ENCODE results near the gene SENP1. TPM values are rescaled to one million over a fixed set of nuclear protein-coding genes. Genes with fewer than 3 reads are reported as not detected.

The SENP1 gene
- total and polyA plus RNA-seq, 7 donors: 3.2 to 10.2 (median 6.3) TPM

DNA sequence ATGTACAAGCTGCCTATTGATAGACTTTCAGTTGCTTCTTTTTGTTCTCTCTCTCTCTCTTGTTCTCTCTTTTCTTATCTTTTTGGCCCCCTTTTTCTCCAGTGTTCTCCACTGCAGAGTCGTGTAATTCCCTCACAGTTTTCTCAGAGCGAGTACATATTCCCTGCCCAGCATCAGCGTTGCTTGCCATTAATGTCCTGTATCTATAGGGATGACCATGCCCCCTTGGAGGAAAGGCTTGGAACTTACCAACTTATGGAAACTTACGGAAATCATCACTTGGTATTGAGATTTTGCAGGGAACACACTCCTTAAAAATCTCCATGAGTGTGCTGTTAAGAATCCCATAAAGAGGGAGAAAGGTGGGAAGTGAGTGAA is 87.3 kb downstream of the SENP1 start:
- H3K27ac ChIP-seq: no peak overlapping the region
- DNase-seq (no peak), ATAC-seq (no peak)
- H3K4me1 ChIP-seq: peaks cover 1% of the 10 kb centered on the region
- intact Hi-C loops (cut with DNase I): no loop called here
- peaks cover 0 to 3% (median 0%) of the 10 kb centered on the region in 3 donors for H3K27me3 ChIP-seq (ENCODE audit: insufficient read depth in 3 of 3, low read length in 2 of 3)
- H3K36me3 ChIP-seq (ENCODE audit: insufficient read depth in 1 of 2, low read depth in 1 of 2): no peaks in the 10 kb centered on the region
- H3K9me3 ChIP-seq: no peaks in the 10 kb centered on the region
- H3K4me3 ChIP-seq: no peak overlapping the region
- TF ChIP-seq, protein P1, sequence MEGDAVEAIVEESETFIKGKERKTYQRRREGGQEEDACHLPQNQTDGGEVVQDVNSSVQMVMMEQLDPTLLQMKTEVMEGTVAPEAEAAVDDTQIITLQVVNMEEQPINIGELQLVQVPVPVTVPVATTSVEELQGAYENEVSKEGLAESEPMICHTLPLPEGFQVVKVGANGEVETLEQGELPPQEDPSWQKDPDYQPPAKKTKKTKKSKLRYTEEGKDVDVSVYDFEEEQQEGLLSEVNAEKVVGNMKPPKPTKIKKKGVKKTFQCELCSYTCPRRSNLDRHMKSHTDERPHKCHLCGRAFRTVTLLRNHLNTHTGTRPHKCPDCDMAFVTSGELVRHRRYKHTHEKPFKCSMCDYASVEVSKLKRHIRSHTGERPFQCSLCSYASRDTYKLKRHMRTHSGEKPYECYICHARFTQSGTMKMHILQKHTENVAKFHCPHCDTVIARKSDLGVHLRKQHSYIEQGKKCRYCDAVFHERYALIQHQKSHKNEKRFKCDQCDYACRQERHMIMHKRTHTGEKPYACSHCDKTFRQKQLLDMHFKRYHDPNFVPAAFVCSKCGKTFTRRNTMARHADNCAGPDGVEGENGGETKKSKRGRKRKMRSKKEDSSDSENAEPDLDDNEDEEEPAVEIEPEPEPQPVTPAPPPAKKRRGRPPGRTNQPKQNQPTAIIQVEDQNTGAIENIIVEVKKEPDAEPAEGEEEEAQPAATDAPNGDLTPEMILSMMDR (IDR thresholded peaks at IDR 0.05): no peak
- WGBS, 3 donors: 76 to 82% (median 78%) methylated on average over 4 of the region's 4 CpGs

DNA sequence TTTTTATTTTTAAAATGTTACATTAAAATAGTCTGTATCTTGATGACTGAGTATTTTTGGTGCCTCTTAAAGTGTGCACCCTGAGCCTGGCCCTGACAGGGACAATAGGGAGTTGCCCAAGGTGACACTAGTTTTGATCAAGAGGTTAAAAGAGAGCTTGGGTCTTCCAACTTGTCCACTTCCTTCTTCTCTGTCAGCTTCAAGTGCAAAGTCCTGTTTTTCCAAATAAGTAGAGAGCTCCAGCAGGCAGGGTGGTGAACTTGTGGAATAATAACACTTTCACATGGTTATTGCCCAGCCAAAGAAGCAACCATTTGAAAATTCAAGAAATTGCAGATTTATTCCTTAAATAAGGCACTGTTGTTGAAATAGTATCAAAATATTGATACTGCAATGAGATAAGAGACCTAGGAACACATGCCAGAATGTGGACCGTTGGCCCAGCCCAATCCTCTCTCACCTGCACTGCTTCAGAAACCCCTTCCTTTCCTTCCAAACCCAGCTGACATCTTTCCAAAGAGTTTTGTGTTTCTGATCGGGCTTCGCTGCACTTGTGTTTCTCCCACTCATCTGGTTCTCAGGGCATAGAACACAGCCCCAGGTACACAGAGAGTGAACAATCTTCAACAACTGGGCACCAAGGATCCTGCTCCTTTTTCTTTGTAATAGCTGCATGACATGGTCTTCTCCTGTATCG is 87.8 kb downstream of the SENP1 start:
- Histone ChIP-seq H3K36me3 (ENCODE audit: insufficient read depth in 1 of 2, low read depth in 1 of 2) (no peaks in the 10 kb centered on the region), H3K4me1 (no peaks in the 10 kb centered on the region), H3K27me3 (ENCODE audit: insufficient read depth in 3 of 3, low read length in 2 of 3) (peaks cover 0 to 3% (median 0%) of the 10 kb centered on the region in 3 donors), H3K9me3 (no peaks in the 10 kb centered on the region), H3K27ac (no peak overlapping the region), H3K4me3 (no peak overlapping the region)
- no peak for ATAC-seq
- intact Hi-C loops (cut with DNase I): no loop called here
- TF ChIP-seq, protein P1 (IDR thresholded peaks at IDR 0.05): no peak
- no peak for DNase-seq
- 75 to 80% (median 79%) methylated on average over 4 of the region's 4 CpGs for WGBS, 3 donors

DNA sequence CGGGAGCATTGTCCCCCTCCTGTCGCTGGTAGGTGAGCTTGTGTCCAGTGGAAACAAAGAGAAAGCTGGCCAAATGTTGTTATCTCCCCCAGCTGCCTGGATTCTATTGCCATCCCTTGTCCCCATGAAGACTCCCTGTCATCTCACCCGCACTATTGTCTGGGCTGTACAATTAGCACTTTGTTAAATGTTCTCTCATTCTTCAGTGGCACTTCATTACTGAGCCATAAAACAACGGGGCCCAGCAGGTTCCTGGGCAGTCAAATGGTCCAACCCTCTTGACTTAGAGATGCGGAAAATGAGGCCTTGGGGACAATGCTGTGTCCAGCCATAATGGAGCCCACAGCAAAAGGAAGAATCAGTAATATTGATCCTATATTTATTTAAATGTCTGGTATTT is 88.4 kb downstream of the SENP1 start:
- TF ChIP-seq, protein P1 (IDR thresholded peaks at IDR 0.05): no peak
- H3K4me1 ChIP-seq: no peaks in the 10 kb centered on the region
- no peak overlapping the region for H3K4me3 ChIP-seq
- ATAC-seq (no peak), DNase-seq (no peak)
- no peaks in the 10 kb centered on the region for H3K9me3 ChIP-seq
- 59 to 77% (median 62%) methylated on average over 5 of the region's 5 CpGs for WGBS, 3 donors
- intact Hi-C loops (cut with DNase I): no loop called here
- no peaks in the 10 kb centered on the region for H3K36me3 ChIP-seq (ENCODE audit: insufficient read depth in 1 of 2, low read depth in 1 of 2)
- no peak overlapping the region for H3K27ac ChIP-seq
- peaks cover 0 to 3% (median 0%) of the 10 kb centered on the region in 3 donors for H3K27me3 ChIP-seq (ENCODE audit: insufficient read depth in 3 of 3, low read length in 2 of 3)

DNA sequence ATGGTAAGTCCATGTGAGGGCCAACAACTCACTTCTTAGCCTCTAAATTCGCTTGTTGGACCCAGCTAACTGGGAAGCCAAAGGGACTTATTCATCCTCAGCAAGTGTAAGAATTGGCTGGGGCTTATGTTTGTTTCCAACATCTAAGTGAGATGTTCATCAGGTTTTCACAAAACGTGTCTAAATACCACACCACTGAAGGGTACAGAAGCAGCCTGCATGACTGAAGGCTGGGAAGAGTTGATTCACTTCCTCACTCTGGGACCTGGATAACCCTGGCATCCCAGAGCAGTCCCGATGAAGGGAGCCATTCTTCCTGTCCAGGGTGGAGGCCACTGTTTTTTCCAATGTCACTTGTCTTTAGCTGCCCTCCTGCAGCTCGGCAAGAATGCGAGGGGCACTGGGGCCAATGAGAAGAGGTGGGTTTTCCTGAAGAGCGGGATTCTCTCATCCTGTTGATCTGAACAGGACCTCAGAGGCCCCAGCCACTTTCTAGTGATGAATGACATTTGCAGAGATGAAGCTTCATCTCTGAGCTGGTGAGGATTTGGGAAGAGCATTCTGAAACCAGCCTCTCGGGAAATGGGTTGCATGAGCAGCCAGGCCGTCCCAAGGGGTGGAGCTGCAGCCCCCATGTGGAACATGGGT is 89.4 kb downstream of the SENP1 start:
- Histone ChIP-seq H3K9me3 (no peaks in the 10 kb centered on the region), H3K4me3 (no peak overlapping the region), H3K36me3 (ENCODE audit: insufficient read depth in 1 of 2, low read depth in 1 of 2) (no peaks in the 10 kb centered on the region), H3K27me3 (ENCODE audit: insufficient read depth in 3 of 3, low read length in 2 of 3) (peaks cover 0 to 3% (median 0%) of the 10 kb centered on the region in 3 donors), H3K4me1 (no peaks in the 10 kb centered on the region), H3K27ac (no peak overlapping the region)
- intact Hi-C loops (cut with DNase I): no loop called here
- WGBS, 3 donors: 68 to 73% (median 73%) methylated on average over 8 of the region's 8 CpGs
- no peak for DNase-seq
- TF ChIP-seq, protein P1 (IDR thresholded peaks at IDR 0.05): no peak
- ATAC-seq: no peak
